NCI-H1930 (cell line): ENCODE measurements around the gene MCM5.
"Not testable (repeated sequence)": the region's sequence is repeated elsewhere in the genome, so short reads cannot be mapped to it uniquely, and the experiment has no call there.

Source experiments
- DNase-seq, 2 experiments: peaks; one replicate each; lab custom pipeline; 2025; lab: John Stamatoyannopoulos, UW

The MCM5 gene

GRCh38 chr22:35432228-35432905, 32.4 kb downstream of the MCM5 start:
- no peak for DNase-seq

GRCh38 chr22:35434061-35434710, 34.2 kb downstream of the MCM5 start:
- DNase-seq = no peak

GRCh38 chr22:35435201-35435740, 35.3 kb downstream of the MCM5 start:
- no peak for DNase-seq

GRCh38 chr22:35436421-35436820, 36.5 kb downstream of the MCM5 start:
- no peak for DNase-seq

GRCh38 chr22:35437049-35437448, 37.1 kb downstream of the MCM5 start:
- no peak for DNase-seq

GRCh38 chr22:35438673-35439364, 38.9 kb downstream of the MCM5 start:
- not testable (repeated sequence) for DNase-seq

- DNase-seq = no peak
These were observed 39.4 kb downstream of the MCM5 start for GRCh38 chr22:35439365-35439717.

GRCh38 chr22:35440129-35440528, 40.2 kb downstream of the MCM5 start:
- no peak for DNase-seq

- no peak for DNase-seq
These were observed 41.7 kb downstream of the MCM5 start for GRCh38 chr22:35441489-35442100.

- no peak for DNase-seq
These were observed 42.5 kb downstream of the MCM5 start for GRCh38 chr22:35442471-35442870.

- DNase-seq = no peak
These were observed 43.4 kb downstream of the MCM5 start for GRCh38 chr22:35443338-35443737.

- no peak for DNase-seq
These were observed 44.1 kb downstream of the MCM5 start for GRCh38 chr22:35443790-35444684.

GRCh38 chr22:35444685-35445399, 44.9 kb downstream of the MCM5 start:
- no peak for DNase-seq

GRCh38 chr22:35445933-35446332, 46.0 kb downstream of the MCM5 start:
- DNase-seq = no peak

- no peak for DNase-seq
These were observed 46.4 kb downstream of the MCM5 start for GRCh38 chr22:35446365-35446764.

GRCh38 chr22:35448523-35448922, 48.6 kb downstream of the MCM5 start:
- DNase-seq = no peak

GRCh38 chr22:35449829-35450689, 50.1 kb downstream of the MCM5 start:
- DNase-seq = no peak

- DNase-seq = no peak
These were observed 51.1 kb downstream of the MCM5 start for GRCh38 chr22:35450824-35451569.

- DNase-seq = no peak
These were observed 51.7 kb downstream of the MCM5 start for GRCh38 chr22:35451592-35451991.
